ENCODE results near the gene RBM7. TPM values are rescaled to one million over a fixed set of nuclear protein-coding genes. Genes with fewer than 3 reads are reported as not detected.

Gene RBM7
- total and polyA plus RNA-seq, 4 donors: 11.1 to 23.0 (median 13.9) TPM

GRCh38 chr11:114375052-114375451, 25.4 kb upstream of the RBM7 start:
- DNase-seq (ENCODE audit: low spot score): no peak
- WGBS: 86% methylated on average over 3 of the region's 3 CpGs
- no peaks in the 10 kb centered on the region for H3K36me3 ChIP-seq (ENCODE audit: control insufficient read depth in 4 of 4, insufficient read depth in 3 of 4, low read depth in 1 of 4, low read length in 3 of 4)
- no peak overlapping the region for H3K27ac ChIP-seq (ENCODE audit: low read depth in 1 of 2, low read length in 2 of 2)
- H3K4me3 ChIP-seq (ENCODE audit: low read depth in 1 of 3, low read length in 3 of 3): no peak overlapping the region
- H3K9ac ChIP-seq (ENCODE audit: low read depth in 1 of 2, low read length in 2 of 2): no peak overlapping the region
- no peak for TF ChIP-seq FOXA2 (IDR thresholded peaks at IDR 0.05)
- no peaks in the 10 kb centered on the region for H3K27me3 ChIP-seq (ENCODE audit: control insufficient read depth in 4 of 4, insufficient read depth in 4 of 4, low read length in 3 of 4)
- no peaks in the 10 kb centered on the region for H3K4me1 ChIP-seq (ENCODE audit: control insufficient read depth in 4 of 4, insufficient read depth in 4 of 4, low read length in 3 of 4)
- no peaks in the 10 kb centered on the region for H3K9me3 ChIP-seq (ENCODE audit: control insufficient read depth in 4 of 4, low read length in 3 of 4)

- H3K36me3 ChIP-seq (ENCODE audit: control insufficient read depth in 4 of 4, insufficient read depth in 3 of 4, low read depth in 1 of 4, low read length in 3 of 4): no peaks in the 10 kb centered on the region
- H3K4me1 ChIP-seq (ENCODE audit: control insufficient read depth in 4 of 4, insufficient read depth in 4 of 4, low read length in 3 of 4): no peaks in the 10 kb centered on the region
- 93% methylated on average over 7 of the region's 7 CpGs for WGBS
- no peak for DNase-seq (ENCODE audit: low spot score)
- H3K27ac ChIP-seq (ENCODE audit: low read depth in 1 of 2, low read length in 2 of 2): no peak overlapping the region
- no peaks in the 10 kb centered on the region for H3K9me3 ChIP-seq (ENCODE audit: control insufficient read depth in 4 of 4, low read length in 3 of 4)
- H3K4me3 ChIP-seq (ENCODE audit: low read depth in 1 of 3, low read length in 3 of 3): no peak overlapping the region
- TF ChIP-seq HNF4G (IDR thresholded peaks at IDR 0.05) (no peak), RXRA (IDR thresholded peaks at IDR 0.05) (no peak), JUND (IDR thresholded peaks at IDR 0.05) (no peak), FOXA2 (IDR thresholded peaks at IDR 0.05) (no peak), EGR1 (IDR thresholded peaks at IDR 0.05; ENCODE audit: low read depth in 2 of 2) (no peak), FOXA1 (IDR thresholded peaks at IDR 0.05) (no peak), GABPA (IDR thresholded peaks at IDR 0.05 in 1 of 2, conservative IDR thresholded peaks at IDR 0.05 in 1 of 2) (no peak), RAD21 (IDR thresholded peaks at IDR 0.05) (no peak), ZBTB33 (IDR thresholded peaks at IDR 0.05) (no peak), CTCF (IDR thresholded peaks at IDR 0.05; ENCODE audit: low read depth, low read length, missing input control) (no peak), NR2F2 (IDR thresholded peaks at IDR 0.05) (no peak), YY1 (IDR thresholded peaks at IDR 0.05) (no peak), HNF4A (conservative IDR thresholded peaks at IDR 0.05) (no peak), MAX (IDR thresholded peaks at IDR 0.05) (no peak)
- no peak overlapping the region for H3K9ac ChIP-seq (ENCODE audit: low read depth in 1 of 2, low read length in 2 of 2)
- no peaks in the 10 kb centered on the region for H3K27me3 ChIP-seq (ENCODE audit: control insufficient read depth in 4 of 4, insufficient read depth in 4 of 4, low read length in 3 of 4)
Observed at GRCh38 chr11:114377612-114378267, 22.7 kb upstream of the RBM7 start.

GRCh38 chr11:114379394-114380069, 20.9 kb upstream of the RBM7 start:
- WGBS: 89% methylated on average over 5 of the region's 5 CpGs
- Histone ChIP-seq H3K9me3 (ENCODE audit: control insufficient read depth in 4 of 4, low read length in 3 of 4) (no peaks in the 10 kb centered on the region), H3K27me3 (ENCODE audit: control insufficient read depth in 4 of 4, insufficient read depth in 4 of 4, low read length in 3 of 4) (no peaks in the 10 kb centered on the region), H3K4me3 (ENCODE audit: low read depth in 1 of 3, low read length in 3 of 3) (no peak overlapping the region), H3K27ac (ENCODE audit: low read depth in 1 of 2, low read length in 2 of 2) (no peak overlapping the region), H3K36me3 (ENCODE audit: control insufficient read depth in 4 of 4, insufficient read depth in 3 of 4, low read depth in 1 of 4, low read length in 3 of 4) (no peaks in the 10 kb centered on the region), H3K9ac (ENCODE audit: low read depth in 1 of 2, low read length in 2 of 2) (no peak overlapping the region), H3K4me1 (ENCODE audit: control insufficient read depth in 4 of 4, insufficient read depth in 4 of 4, low read length in 3 of 4) (no peaks in the 10 kb centered on the region)
- DNase-seq (ENCODE audit: low spot score): no peak
- no peak for TF ChIP-seq ATF3 (IDR thresholded peaks at IDR 0.05)
- no peak for TF ChIP-seq NR2F2 (IDR thresholded peaks at IDR 0.05)

Data from liver (tissue), 9 donors.